ELF-1 (cell line): ENCODE data around the gene LTK.
"Not testable (repeated sequence)": the region's sequence is repeated elsewhere in the genome, so short reads cannot be mapped to it uniquely, and the experiment has no call there.

Experiments used
- DNase-seq: peaks from one replicate; pipeline ENCODE4 v3.0.0-alpha.2; 2016; ENCODE audit warnings: low read depth, low spot score

LTK gene

DNA sequence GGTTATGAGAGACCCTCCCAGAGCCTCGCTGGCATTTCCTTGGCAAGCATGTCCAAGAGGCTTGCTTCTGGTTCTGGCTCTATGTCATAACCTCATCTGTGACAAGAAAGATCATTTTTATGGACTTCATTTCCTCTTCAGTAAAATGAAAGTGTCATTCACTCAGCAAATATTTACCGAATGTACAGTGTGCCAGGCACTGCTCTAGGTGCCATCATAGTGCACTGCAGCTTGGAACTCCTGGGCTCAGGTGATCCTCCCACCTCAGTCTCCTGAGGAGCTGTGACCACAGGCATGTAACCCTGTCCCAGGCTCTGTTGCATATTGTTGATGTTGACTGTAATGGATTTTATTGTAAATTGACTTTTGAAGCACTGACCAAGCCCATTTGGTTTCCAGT is 38.7 kb downstream of the LTK start:
- no peak for DNase-seq

GRCh38 chr15:41474436-41474835 is 39.2 kb downstream of the LTK start:
- no peak for DNase-seq

GRCh38 chr15:41473418-41473817 is 40.2 kb downstream of the LTK start:
- DNase-seq = no peak

DNA sequence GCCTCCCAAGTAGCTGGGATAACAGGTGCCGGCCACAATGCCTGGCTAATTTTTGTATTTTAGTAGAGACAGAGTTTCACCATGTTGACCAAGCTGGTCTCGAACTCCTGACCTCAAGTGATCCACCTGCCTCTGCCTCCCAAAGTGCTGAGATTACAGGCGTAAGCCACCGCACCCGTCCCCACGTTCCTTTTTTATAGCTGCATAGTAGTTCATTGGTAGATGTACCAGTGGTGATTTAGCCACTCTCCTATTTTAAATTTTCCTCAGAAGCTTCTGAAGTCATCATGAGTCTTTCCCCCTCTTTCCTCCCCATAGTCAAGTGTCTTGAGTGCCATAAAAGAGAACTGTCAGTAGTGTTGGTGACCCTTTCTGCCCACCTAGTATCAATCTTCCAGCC is 44.0 kb downstream of the LTK start:
- not testable (repeated sequence) for DNase-seq

GRCh38 chr15:41466711-41467110 is 46.9 kb downstream of the LTK start:
- no peak for DNase-seq

DNA sequence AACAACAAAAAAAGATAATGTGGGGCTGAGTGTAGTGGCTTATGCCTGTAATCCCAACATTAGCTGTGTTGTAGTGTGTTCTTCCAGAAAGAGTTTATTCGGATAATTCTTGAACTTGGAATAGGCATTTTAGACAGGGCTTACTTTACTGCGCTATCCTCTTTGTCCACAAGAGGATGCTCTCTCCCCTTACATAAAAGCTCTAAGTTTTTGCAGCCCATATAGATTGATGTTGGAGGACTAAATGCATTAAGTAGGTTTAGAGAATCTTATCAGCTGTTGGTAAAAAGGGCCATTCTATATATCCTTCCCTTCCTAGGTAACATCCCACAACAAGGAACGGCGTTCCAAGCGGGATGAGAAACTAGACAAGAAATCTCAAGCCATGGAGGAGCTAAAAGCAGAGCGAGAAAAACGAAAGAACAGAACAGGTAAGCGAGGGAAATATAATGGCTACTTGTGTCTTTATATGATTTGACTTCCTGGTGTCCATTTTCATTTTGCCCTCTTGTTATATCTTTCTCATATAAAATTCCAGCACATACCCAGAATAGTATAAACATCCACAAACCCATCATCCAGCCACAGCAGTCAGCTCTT is 47.7 kb downstream of the LTK start:
- no peak for DNase-seq

- no peak for DNase-seq
Observed at GRCh38 chr15:41464889-41465580, 48.6 kb downstream of the LTK start.

- no peak for DNase-seq
Observed at GRCh38 chr15:41462084-41462795, 51.4 kb downstream of the LTK start.
